Gastroesophageal sphincter (tissue), 2 donors: ENCODE data around the gene IL22RA2.

ENCODE experiments used
- POLR2A ChIP-seq, 2 donors: fragments of 450-650 bp; IDR thresholded peaks; one replicate each; pipeline ENCODE4 v1.6.1; 2017; ENCODE audit warnings: antibody characterized with exemption in 2 of 2, mild to moderate bottlenecking in 2 of 2, moderate library complexity in 1 of 2
- POLR2AphosphoS5 ChIP-seq: sonication (generic); formaldehyde crosslinking; IDR thresholded peaks from one replicate; pipeline ENCODE4 v1.6.1; 2017; ENCODE audit warnings: antibody characterized with exemption

- TF ChIP-seq POLR2AphosphoS5, result no peak
- TF ChIP-seq POLR2A (IDR thresholded peaks at IDR 0.05), result no peak
Observed at GRCh38 chr6:137119196-137120104, 54.0 kb downstream of the IL22RA2 start.
